ENCODE measurements around the gene LMO7. TPM values are rescaled to one million over a fixed set of nuclear protein-coding genes. Genes with fewer than 3 reads are reported as not detected.
"Not testable (repeated sequence)": the region's sequence is repeated elsewhere in the genome, so short reads cannot be mapped to it uniquely, and the experiment has no call there.

Gene LMO7
- total RNA-seq, 1 donor, result 6.7 TPM

DNA sequence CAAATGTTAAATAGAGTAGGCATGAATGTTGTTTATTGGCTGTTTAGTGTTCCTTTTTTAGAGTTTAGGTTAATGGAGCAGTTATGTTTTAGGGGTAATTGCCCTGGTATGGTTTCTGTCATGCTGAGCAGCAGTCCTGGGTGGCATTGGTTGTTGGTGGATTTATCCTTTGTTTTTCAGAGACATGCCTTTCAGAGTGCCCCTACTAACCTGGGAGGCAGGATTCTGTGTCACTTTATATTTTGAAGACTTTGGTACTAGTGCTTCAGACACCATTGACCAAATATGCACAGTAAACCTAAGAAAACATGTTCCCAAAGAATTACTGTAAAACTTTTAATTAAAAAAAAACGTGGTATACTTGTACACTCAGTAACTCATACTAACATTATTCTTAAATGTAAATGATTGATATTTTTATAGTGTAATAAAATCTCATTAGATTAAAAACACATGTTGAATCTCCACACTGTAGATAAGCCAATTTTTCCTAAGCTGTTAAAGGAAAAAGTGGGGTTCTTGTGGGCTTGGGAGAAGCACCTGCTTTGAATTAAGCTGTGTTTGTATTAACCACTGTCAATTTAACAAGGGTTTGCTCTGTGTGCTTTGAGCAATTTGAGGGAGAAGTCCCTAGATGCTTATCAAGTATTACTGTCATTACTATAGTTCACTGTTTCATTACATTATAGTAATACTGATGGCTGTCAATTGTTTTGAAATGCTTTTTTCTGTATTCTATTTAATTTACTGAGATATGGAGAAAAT lies 133.2 kb downstream of the LMO7 start:
- DNase-seq (ENCODE audit: low read depth in 2 of 3, low spot score in 2 of 3), result no peak

DNA sequence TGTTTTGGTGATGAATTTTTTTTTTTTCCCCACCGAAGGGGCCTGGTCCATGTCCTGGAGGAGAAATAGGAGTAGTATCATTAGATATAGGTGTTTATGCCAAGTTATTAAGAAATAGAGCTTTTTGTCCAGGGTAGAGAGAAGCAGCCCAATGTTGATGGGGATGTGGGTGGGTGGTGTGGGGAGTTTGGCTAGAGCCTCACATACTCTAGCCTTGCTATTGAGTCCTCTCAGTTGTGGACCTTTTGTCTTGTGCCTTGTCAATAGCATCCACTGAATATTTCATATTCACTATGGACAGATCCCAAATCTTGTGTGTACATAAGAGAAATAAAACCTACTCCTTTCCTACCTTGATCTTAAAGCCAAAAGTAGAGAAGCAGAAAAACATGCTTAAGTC lies 134.0 kb downstream of the LMO7 start:
- DNase-seq (ENCODE audit: low read depth in 2 of 3, low spot score in 2 of 3), result no peak

DNA sequence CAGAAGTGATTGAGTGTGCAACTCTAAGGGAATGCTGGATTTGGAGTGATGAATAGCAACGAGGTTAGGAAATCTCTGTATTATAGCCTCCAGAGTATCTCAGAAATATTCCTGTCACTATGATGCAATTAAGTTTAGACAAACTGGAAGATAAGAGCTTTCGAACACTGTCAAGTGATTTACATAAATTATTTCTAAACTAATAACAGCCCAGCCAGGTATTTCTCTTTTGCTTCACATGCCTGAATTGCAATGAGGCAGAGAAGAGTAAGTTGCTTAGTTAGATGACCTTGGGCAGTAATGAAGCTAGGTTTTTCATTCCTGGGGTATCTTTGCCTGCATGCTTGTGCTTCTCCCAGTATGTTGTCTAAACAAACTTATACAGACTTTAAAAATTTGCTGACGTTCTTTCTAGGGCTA lies 134.5 kb downstream of the LMO7 start:
- no peak for DNase-seq (ENCODE audit: low read depth in 2 of 3, low spot score in 2 of 3)

DNA sequence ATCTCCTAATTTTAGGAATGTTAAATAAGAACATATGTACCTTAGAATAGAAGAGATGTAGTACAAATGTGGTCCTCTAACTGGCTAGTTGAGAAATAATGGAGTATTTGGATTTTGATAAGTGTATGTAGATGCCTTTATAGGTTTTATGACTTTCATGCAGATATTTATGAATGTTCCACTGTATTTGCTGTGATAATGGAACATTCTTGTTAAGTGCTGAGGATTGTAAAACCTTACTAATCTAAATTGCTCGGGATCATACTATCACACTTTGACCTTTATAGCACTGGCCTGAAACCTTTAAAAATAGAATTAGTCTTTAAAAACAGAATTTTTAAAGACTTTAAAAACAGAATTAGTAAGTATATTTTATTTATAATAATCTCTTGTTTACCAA lies 135.1 kb downstream of the LMO7 start:
- DNase-seq (ENCODE audit: low read depth in 2 of 3, low spot score in 2 of 3), result no peak

DNA sequence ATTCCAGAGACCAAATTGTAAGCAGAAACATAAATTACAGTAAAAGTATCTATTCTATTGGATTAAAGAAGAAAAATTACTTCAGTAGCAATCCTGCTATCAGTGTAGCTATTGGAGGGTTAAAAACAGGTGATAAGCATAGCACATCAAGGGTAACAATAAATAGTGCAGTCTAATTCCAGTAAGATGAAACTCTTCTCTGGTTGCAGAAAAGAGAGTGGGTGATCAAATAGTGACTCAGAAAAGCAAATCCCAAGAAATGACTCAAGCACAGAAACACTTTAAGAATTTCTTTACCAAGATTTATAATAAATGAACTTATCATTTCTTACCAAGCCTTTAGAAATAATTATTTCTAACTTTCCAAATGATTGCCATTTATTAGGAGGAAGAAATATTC lies 135.7 kb downstream of the LMO7 start:
- no peak for DNase-seq (ENCODE audit: low read depth in 2 of 3, low spot score in 2 of 3)

DNA sequence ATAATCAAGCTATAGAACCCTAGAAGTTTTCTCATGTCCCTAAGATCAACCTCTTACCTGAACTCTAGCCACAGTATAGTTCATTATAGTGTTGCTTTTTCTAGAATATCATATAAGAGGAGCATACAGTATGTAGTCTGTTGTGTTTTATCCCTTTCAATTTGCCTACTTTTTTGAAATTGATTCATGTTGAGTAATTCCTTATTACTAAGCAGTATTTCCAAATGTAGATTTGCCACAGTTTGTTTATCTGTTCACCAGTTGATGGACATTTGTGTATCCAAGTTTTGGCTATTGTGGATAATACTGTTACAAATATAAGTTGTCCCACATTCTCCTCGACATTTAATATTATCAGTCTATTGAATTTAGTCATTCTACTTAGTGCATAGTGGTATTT lies 138.0 kb downstream of the LMO7 start:
- no peak for DNase-seq (ENCODE audit: low read depth in 2 of 3, low spot score in 2 of 3)

DNA sequence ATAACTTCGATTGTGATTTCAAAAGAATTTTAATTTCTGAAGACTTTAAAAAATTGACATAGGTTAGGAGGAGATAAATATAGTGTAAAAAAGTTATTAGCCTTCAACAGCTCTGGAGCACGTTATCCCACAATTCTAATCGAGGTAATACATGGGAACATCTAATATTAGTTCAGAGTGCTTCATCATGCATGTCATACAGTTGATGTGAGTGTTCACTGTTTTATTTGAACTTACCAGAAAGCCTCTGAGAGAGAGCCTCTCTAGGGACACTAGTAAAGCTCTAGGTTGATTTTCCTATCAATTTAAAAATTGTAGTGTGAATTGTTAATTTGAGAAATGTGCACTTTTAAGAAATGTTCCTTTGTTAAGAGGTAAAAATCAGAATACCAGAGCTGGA lies 140.4 kb downstream of the LMO7 start:
- no peak for DNase-seq (ENCODE audit: low read depth in 2 of 3, low spot score in 2 of 3)

DNA sequence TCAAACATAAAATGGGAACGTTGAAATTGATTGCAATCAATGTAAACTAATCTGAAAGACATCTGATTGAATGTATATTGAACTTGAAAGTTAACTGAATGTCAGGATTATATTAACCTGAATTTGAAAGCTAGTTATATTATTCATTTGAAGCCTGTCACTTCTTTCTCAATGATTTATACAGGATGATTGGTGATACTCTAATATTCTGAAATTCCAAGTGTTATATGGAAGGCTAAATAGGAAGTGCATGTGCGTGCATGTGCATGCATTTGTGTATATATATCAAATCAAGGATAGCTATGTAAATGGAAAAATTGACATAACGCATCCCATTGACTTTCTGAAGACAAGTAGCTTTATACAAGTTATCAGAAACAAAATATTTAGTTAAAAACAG lies 143.3 kb downstream of the LMO7 start:
- no peak for DNase-seq (ENCODE audit: low read depth in 2 of 3, low spot score in 2 of 3)

DNA sequence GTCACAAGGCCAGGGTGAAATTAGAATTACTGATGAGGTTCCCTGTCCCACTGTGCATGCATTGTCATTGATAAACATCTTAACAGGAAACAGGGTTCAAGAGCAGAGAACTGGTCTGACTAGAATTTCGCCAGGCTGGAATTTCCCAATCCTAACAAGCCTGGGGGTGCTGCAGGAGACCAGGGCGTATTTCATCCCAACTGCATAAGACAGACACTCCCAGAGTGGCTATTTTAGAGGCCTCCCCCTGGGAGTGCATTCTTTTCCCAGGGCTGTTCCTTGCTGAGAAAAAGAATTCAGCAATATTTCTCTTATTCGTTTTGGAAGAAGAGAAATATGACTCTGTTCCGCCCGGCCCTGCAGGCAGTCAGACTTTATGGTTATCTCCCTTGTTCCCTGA lies 144.0 kb downstream of the LMO7 start:
- not testable (repeated sequence) for DNase-seq (ENCODE audit: low read depth in 2 of 3, low spot score in 2 of 3)

DNA sequence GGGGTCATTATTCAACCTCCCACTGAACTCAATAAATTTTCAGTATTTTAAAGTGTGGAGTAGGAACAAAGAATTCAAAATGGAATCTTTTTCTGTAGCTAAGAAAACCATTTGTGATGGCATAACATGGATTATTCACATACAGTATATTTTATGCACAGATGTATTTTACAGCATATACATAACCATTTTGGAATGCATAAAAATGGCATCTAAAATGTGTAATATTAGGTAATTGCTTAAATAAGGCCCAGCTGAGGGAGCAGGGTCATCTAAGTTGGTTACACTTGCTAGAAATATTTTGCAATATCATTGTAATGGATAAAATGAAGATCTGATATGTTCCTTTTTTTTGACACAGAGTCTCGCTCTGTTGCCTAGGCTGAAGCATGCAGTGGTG lies 146.9 kb downstream of the LMO7 start:
- DNase-seq (ENCODE audit: low read depth in 2 of 3, low spot score in 2 of 3), result no peak

DNA sequence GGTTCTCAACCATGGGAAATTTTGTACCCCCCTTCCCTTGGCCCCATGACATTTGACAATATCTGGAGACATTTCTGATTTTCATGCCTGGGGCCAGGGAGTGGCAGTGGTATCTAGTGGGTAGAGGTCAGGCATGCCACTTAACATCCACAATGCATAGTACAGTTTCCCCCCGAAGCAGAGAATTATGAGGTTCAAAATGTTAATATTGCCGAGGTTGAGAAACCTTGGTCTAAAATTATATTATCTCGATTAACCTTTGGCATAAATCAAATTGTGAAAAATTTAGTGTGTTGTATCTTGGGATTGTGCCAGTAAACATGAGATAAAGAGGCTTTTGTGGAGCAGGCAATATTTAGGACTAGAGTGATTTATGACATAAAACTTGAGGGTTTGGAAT lies 147.9 kb downstream of the LMO7 start:
- no peak for DNase-seq (ENCODE audit: low read depth in 2 of 3, low spot score in 2 of 3)

DNA sequence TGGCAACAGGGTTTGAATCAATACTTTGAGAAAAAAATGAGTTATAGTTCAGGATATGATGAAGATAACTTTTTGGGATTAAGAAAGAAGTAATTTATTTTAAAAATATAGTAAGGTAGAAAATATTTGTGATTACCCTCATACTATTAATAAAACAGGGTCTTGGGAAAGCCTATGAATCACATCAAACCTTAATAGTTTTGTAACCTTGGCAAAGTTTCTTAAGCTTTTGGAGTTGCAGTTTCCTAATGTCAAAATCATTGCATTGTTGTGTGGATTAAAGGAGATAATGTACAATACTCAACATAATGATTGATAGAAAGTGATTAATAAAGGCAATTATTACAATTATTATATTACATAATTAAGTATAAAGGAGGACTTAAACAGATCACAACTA lies 149.0 kb downstream of the LMO7 start:
- DNase-seq (ENCODE audit: low read depth in 2 of 3, low spot score in 2 of 3), result no peak

DNA sequence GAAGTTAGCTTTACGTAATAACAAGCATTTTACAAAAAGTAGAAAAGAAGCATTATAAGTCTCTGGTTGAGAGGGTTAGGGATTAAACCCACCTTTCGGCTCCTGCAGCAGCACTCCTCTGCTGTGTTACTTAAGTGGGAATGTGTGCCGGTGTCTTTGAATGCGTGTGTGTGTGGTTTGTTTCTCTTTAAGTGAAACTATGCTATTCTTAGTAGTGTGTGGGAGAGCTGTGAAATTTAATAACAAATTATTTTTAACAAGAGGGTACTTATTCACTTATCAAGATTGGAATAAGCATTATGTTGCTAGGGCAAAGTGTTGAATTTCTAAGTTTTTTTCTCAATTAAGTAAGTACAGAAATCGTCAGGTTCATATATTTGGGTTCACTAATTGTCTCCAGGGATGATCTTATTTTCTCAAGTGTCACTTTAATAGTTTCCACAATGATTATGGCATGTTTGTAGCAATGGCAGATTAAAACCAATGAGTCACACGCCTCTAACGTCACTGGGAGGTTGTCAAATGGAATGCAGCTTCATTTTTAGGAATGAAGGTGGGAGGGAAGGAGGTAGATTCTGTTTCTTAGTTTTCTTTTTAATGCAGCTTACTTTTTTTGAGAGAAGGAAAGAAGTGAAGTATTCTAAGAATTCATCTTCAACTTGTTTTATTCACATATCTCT lies 151.3 kb downstream of the LMO7 start:
- DNase-seq (ENCODE audit: low read depth in 2 of 3, low spot score in 2 of 3), result no peak

DNA sequence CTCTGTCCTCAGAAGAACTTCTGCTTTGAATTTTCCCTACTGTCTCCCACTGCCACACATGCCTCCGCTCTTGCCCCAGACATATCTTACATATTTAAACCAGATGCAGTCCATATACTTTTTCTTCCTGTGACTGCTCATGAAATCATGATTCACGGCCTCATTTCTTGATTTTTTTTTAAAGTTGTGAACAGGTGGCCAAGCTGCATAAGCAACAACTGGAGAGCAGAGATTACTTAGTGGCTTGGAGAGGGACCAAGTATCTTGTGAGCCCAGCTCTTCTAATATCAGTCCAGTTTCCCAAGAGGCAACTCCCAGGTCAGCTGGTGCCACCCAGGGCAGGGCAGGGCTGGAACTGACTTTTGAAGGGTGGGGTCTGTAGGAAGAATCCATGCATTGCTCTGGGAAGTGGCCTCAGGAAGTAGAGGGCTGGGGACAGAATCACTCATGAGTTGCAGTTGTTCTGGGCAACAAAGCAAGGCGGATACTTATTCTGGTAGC lies 152.4 kb downstream of the LMO7 start:
- peak in 2 of 3 donors; percentile 68 to 94 for DNase-seq (ENCODE audit: low read depth in 2 of 3, low spot score in 2 of 3)

DNA sequence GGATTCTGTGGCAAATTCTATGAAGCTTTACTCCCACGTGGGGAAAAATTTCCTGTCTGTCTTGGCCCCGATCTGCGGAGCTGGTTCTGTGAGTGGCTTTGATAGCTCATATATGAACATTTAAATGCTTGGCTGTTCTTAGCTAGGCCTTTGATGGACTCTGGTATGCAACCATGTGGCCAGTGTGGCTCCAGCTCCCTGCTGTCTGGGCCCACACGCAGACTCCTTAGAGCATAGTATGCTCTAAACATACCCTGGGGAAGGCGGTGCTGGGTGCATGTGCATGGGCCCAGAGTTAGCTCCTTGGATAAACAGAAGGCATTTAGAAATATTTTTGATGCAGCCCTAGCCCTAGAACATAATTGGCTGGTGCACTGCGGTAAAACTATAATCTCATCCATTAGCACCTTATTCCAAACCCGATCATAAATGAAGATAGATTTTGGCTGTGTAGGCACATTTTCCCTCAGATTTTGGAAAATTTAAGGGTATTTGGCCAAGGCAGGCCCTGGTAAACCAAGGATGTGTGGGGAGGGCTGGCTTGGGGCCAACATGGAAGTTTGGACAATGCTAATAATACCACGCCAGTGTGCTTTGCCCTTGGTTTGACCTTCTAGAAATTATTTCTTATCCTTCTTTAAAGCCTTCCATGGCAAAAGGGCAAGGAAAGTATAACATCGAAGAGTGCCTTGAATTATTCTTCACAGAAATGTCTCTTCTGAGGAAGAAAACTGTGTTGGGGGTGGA lies 153.5 kb downstream of the LMO7 start:
- DNase-seq (ENCODE audit: low read depth in 2 of 3, low spot score in 2 of 3), result no peak

DNA sequence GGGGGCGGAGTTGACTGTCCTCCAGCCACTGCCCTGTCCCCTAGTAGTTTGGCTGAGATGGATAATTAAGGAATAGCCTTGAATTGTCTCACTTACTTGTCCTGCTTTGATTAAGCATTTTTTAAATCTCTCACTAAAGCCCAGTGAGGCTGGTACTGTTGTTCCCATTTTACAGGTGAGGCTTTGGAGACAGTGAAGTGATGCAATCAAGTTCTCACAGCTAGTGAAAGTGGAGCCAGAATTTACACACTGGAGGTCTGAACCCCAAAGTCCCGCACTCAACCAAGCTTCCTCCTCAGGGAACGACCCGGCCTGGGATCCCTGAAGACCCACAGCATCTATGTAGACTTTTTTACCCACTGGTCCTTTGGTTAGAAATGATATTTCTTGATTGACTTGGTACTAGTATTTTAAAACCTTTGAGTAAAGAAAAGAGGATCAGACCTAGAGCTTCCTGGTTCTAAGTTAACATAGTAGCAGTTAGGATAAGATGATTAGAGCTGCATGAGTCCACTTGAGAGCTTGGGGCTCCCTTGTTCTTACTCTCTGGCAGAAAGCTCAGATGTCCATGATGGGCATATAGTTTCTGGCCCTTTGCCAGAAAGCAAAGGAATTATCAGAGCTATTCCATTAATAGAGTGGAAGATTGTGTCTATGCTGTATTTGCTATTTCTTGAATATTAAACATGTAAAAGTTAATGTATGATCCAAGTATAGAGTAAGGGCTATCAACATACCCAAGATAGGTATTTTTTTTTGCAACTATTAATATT lies 154.3 kb downstream of the LMO7 start:
- no peak for DNase-seq (ENCODE audit: low read depth in 2 of 3, low spot score in 2 of 3)

DNA sequence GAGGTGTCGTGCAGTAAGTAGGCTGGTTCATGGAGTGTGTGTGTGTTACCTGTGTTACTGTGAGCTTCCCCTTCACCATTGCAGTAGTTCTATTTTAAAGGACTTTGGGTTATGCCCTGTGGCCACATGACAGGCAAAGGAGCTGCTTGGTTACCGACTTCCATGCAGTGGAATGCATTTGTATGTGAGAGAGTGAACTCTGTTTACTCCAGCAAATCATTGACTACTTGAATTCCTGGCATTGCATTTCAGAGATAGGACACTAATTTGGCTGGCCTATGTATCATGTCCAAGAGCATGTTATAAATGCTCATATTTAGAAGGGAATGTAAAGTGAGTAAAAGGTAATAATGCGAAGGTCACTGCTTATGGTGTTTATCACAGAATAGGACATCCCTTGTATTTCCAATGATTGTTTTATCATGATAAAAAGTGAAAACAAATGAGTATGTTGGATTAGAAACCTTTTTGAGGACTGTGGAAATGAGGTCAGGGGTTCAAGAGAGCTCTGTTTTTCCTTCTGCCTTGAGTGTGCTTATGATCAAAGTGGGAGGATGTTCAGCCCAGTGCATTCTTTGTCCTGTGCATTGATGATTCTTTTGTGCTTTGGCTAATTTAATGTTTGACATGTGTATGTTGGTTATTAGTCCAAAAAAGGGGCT lies 156.5 kb downstream of the LMO7 start:
- DNase-seq (ENCODE audit: low read depth in 2 of 3, low spot score in 2 of 3), result no peak

DNA sequence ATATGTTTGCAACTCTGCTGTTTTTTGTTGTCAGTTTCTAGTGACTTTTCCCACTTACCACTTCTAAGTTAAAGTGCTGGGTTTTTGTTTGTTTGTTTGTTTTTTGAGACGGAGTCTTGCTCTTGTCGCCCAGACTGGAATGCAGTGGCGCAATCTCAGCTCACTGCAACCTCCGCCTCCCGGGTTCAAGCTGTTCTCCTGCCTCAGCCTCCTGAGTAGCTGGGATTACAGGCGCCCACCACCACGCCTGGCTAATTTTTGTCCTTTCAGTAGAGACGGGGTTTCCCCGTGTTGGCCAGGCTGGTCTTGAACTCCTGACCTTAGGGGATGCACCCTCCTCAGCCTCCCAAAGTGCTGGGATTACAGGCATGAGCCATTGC lies 157.0 kb downstream of the LMO7 start:
- DNase-seq (ENCODE audit: low read depth in 2 of 3, low spot score in 2 of 3), result not testable (repeated sequence)

DNA sequence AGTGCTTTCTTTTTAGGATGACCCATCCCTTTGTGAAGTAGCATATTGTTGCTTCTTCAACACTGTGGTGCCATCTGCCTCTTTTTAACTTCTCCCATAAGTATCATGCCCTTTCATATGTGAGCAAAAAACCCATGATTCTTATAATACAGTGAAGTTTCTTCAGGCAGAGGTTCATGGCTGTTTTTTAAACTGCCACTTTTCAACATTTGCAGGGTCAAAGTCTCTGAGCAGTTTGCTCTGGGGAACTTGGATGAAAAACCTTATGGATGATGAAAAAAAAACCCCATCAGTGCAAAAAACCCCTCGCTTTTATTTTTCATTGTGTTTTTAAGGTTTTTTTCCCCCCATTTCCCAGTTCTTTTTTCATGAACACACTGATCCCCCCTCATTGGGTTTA lies 158.5 kb downstream of the LMO7 start:
- DNase-seq (ENCODE audit: low read depth in 2 of 3, low spot score in 2 of 3), result no peak

DNA sequence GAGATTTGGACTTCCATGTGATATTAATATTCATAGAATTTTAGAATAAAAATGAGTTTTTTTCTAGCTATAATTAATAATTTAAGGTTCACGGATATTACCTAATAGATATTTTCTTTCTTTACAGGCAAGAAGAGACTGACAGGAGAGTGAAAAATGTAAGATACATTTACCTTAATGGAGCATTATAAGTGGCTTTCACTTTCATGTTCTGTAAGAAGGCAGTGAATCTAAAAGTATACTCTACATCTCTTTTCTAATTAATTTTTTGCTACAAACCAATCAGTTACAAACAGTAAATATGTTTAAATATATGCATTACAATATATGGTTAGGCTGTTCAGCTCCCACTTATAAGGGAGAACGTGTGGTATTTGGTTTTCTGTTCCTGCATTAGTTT lies 159.1 kb downstream of the LMO7 start:
- no peak for DNase-seq (ENCODE audit: low read depth in 2 of 3, low spot score in 2 of 3)

All from hematopoietic multipotent progenitor cell (in vitro differentiated cells).